Loucy (cell line): Measurements from ENCODE around the gene CHST6.
"Not testable (repeated sequence)": the region's sequence is repeated elsewhere in the genome, so short reads cannot be mapped to it uniquely, and the experiment has no call there.

Experiments used
- H2AFZ ChIP-seq: fragments of 200-600 bp; sonication (generic); 2 replicates; pipeline ENCODE4 v1.6.0; 2016; ENCODE audit warnings: antibody characterized with exemption, mild to moderate bottlenecking, low read length, moderate library complexity
- H3F3A ChIP-seq: fragments of 200-600 bp; 2 replicates; pipeline ENCODE4 v1.6.0; 2016; ENCODE audit warnings: antibody characterized with exemption, low read depth, mild to moderate bottlenecking
- H3K27me3 ChIP-seq: fragments of 200-600 bp; sonication (generic); 2 replicates; pipeline ENCODE4 v1.6.1; 2014; ENCODE audit warnings: low read length, mild to moderate bottlenecking; ENCODE audit not compliant: insufficient read depth, poor library complexity, severe bottlenecking
- H3K36me3 ChIP-seq: fragments of 200-600 bp; sonication (generic); 2 replicates; pipeline ENCODE4 v1.6.1; 2016; ENCODE audit warnings: low read length; ENCODE audit not compliant: insufficient read depth
- H3K4me1 ChIP-seq: fragments of 200-600 bp; sonication (generic); 2 replicates; pipeline ENCODE4 v1.5.1; 2014; ENCODE audit warnings: low read length, mild to moderate bottlenecking; ENCODE audit not compliant: insufficient read depth, poor library complexity, severe bottlenecking
- H3K4me2 ChIP-seq: fragments of 200-600 bp; sonication (generic); 2 replicates; pipeline ENCODE4 v1.6.0; 2014; ENCODE audit warnings: antibody characterized with exemption, low read length, low read depth, mild to moderate bottlenecking; ENCODE audit not compliant: poor library complexity, severe bottlenecking
- H3K4me3 ChIP-seq: fragments of 200-600 bp; sonication (generic); 2 replicates; pipeline ENCODE4 v1.5.1; 2014; ENCODE audit warnings: low read length, mild to moderate bottlenecking, mixed read lengths; ENCODE audit not compliant: poor library complexity, severe bottlenecking
- H3K79me2 ChIP-seq: fragments of 200-600 bp; sonication (generic); 2 replicates; pipeline ENCODE4 v1.6.1; 2014; ENCODE audit warnings: low read length; ENCODE audit not compliant: insufficient read depth
- H3K9ac ChIP-seq: fragments of 200-600 bp; sonication (generic); 2 replicates; pipeline ENCODE4 v1.6.0; 2014; ENCODE audit warnings: mild to moderate bottlenecking, low read depth, low read length, moderate library complexity; ENCODE audit not compliant: poor library complexity, severe bottlenecking
- H3K9me2 ChIP-seq: fragments of 200-600 bp; sonication (generic); replicated peaks from 2 replicates; pipeline ENCODE4 v1.6.1; 2016; ENCODE audit warnings: low read depth, low read length, mixed read lengths
- H3K9me3 ChIP-seq: fragments of 200-600 bp; sonication (generic); 2 replicates; pipeline ENCODE4 v1.6.1; 2014; ENCODE audit warnings: mild to moderate bottlenecking, antibody characterized with exemption, low read length, low read depth; ENCODE audit not compliant: insufficient read depth
- H4K20me1 ChIP-seq: fragments of 200-600 bp; sonication (generic); 2 replicates; pipeline ENCODE4 v1.6.0; 2014; ENCODE audit warnings: antibody characterized with exemption, low read length, mild to moderate bottlenecking; ENCODE audit not compliant: insufficient read depth, poor library complexity, severe bottlenecking
- EZH2phosphoT487 ChIP-seq: fragments of 200-600 bp; IDR thresholded peaks from 2 replicates; pipeline ENCODE4 v1.6.1; 2018; ENCODE audit warnings: antibody characterized with exemption, mild to moderate bottlenecking, moderate library complexity, borderline replicate concordance
- TF ChIP-seq, protein P1 (sequence below): fragments of 200-600 bp; sonication (generic); conservative IDR thresholded peaks from 2 replicates; pipeline ENCODE4 v1.5.1; 2014; ENCODE audit warnings: mild to moderate bottlenecking, antibody characterized with exemption, low read length

The CHST6 gene

DNA sequence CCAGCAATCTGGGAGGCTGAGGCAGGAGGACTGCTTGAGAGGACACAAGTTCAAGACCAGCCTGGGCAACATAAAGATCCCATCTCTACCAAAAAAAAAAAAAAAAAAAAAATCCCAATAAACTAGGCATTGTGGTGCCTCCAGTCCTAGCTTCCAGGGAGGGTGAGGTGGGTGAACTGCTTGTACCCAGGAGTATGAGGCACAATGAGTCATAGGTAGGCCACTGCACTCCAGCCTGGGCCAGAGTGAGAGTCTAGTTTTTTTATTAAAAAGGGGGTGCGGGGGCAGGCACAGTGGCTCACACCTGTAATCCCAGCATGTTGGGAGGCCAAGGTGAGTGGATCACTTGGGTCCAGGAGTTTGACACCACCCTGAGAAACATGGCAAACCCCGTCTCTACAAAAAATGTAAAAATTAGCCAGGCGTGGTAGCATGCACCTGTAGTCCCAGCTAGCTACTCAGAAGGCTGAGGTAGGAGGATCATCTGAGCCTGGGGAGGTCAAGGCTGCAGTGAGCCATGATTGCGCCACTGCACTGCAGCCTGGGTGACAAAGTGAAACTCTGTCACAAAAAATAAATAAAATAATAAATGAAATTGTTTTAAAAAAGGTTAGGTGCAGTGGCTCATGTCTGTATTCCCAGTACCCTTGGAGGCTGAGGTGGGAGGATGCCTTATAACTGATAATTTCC is 7.8 kb upstream of the CHST6 start:
- Histone ChIP-seq H3K4me3 (no peak overlapping the region), H3K4me1 (no peaks in the 10 kb centered on the region), H3F3A (no peaks in the 10 kb centered on the region), H3K27me3 (no peaks in the 10 kb centered on the region), H4K20me1 (no peaks in the 10 kb centered on the region), H3K36me3 (no peaks in the 10 kb centered on the region), H2AFZ (no peak overlapping the region), H3K9me2 (no peaks in the 10 kb centered on the region), H3K9ac (no peak overlapping the region), H3K4me2 (no peak overlapping the region), H3K79me2 (no peaks in the 10 kb centered on the region), H3K9me3 (no peaks in the 10 kb centered on the region)
- TF ChIP-seq, protein P1, sequence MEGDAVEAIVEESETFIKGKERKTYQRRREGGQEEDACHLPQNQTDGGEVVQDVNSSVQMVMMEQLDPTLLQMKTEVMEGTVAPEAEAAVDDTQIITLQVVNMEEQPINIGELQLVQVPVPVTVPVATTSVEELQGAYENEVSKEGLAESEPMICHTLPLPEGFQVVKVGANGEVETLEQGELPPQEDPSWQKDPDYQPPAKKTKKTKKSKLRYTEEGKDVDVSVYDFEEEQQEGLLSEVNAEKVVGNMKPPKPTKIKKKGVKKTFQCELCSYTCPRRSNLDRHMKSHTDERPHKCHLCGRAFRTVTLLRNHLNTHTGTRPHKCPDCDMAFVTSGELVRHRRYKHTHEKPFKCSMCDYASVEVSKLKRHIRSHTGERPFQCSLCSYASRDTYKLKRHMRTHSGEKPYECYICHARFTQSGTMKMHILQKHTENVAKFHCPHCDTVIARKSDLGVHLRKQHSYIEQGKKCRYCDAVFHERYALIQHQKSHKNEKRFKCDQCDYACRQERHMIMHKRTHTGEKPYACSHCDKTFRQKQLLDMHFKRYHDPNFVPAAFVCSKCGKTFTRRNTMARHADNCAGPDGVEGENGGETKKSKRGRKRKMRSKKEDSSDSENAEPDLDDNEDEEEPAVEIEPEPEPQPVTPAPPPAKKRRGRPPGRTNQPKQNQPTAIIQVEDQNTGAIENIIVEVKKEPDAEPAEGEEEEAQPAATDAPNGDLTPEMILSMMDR: no peak
- no peak for TF ChIP-seq EZH2phosphoT487

DNA sequence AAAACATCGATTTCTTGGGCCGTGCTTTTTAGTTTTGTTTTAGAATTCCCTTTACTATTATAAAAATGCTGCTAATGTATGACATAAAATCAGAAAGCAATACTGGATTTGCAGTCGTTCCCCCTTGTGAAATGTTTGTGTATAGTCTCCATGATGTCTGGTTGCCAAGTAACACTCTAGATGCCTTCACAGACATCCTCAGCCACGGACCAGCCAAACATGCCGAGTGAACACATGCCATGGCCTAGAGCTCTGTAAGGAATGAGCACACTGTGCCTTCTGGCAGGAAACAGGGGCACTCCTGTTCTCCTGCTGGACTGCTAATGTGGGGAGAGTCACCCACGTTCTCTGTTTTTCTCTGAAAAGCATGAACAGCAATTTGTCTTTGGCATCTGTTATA is 6.6 kb upstream of the CHST6 start:
- H3K9me3 ChIP-seq, H3F3A ChIP-seq, H3K4me1 ChIP-seq, H3K36me3 ChIP-seq, H3K4me2 ChIP-seq, H4K20me1 ChIP-seq, H2AFZ ChIP-seq, H3K79me2 ChIP-seq, H3K9me2 ChIP-seq, H3K4me3 ChIP-seq, H3K27me3 ChIP-seq, H3K9ac ChIP-seq: not testable (repeated sequence)

DNA sequence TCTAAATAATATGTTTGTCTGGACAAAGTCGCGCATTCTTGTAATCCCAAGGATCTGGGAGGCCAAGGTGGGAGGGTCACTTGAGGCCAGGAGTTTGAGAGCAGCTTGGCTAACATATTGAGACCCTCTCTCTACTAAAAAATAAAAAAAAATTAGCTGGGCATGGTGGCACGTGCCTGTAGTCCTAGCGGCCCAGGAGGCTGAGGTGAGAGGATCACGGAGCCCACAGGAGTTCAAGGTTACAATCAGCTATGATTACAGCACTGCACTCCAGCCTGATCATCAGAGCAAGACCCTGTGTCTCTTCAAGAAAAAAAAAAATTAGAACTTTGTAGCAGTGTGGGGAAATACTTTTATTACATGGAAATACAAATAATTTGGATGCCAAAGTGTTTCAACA is 6.1 kb upstream of the CHST6 start:
- no peak for TF ChIP-seq EZH2phosphoT487
- TF ChIP-seq, protein P1: no peak
- Histone ChIP-seq H3K4me3 (no peak overlapping the region), H3K9me2 (no peaks in the 10 kb centered on the region), H3F3A (no peaks in the 10 kb centered on the region), H3K4me2 (no peak overlapping the region), H3K9me3 (no peaks in the 10 kb centered on the region), H3K4me1 (no peaks in the 10 kb centered on the region), H2AFZ (no peak overlapping the region), H3K79me2 (no peaks in the 10 kb centered on the region), H3K36me3 (no peaks in the 10 kb centered on the region), H3K9ac (no peak overlapping the region), H3K27me3 (no peaks in the 10 kb centered on the region), H4K20me1 (no peaks in the 10 kb centered on the region)

DNA sequence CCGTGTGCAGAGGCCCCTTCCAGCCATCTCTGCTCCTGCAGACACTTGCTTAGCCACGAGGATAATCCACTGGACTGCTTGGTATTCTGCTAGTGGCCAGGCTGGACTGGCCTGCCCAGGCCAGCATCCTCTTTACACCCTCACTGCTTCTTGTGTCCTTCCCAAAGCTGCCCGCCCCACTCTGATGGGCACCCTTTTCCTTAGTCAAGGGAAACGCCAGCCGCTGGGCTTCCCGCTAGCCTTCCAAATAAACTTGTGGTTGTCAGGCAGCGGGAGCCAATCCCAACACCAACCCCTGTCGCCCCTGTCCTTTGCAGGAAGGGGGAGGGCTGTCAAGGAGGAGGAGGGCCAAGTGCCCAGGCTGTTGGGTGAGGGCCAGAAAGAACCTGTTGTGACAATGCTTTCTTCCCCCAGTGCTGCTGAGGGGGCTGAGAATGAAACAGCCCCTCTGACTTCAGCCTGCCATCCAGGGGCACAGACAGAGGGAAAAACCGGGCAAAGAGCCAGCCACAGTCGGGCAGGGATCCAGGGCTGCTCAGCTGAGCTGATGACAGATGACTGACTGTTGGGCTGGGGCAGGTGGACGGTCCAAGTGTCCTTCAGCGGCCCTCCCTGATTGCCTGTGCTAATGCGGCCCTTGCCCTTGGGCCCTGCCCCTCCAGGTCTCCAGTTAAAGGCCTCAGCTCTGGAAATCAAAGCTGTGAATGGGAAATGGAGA is 3.5 kb upstream of the CHST6 start:
- not testable (repeated sequence) for H3K27me3 ChIP-seq, H4K20me1 ChIP-seq, H3K9ac ChIP-seq, H3K4me1 ChIP-seq, H3K79me2 ChIP-seq, H3F3A ChIP-seq, H2AFZ ChIP-seq, H3K4me2 ChIP-seq, H3K9me2 ChIP-seq, H3K9me3 ChIP-seq, H3K36me3 ChIP-seq, H3K4me3 ChIP-seq
